IPS-18a (cell line): ENCODE results near the gene DHRS13.
"Not testable (repeated sequence)": the region's sequence is repeated elsewhere in the genome, so short reads cannot be mapped to it uniquely, and the experiment has no call there.

Experiments
- H3K27ac ChIP-seq: one replicate; pipeline ENCODE4 v1.5.1; 2013; ENCODE audit warnings: low read length
- H3K27me3 ChIP-seq: one replicate; pipeline ENCODE4 v1.6.1; 2013; ENCODE audit warnings: mild to moderate bottlenecking, low read length; ENCODE audit not compliant: control insufficient read depth, insufficient read depth
- H3K36me3 ChIP-seq: one replicate; pipeline ENCODE4 v1.6.1; 2013; ENCODE audit warnings: low read depth, low read length; ENCODE audit not compliant: control insufficient read depth
- H3K4me1 ChIP-seq: one replicate; pipeline ENCODE4 v1.6.1; 2013; ENCODE audit warnings: low read depth, low read length; ENCODE audit not compliant: control insufficient read depth
- H3K4me3 ChIP-seq: one replicate; pipeline ENCODE4 v1.5.1; 2013; ENCODE audit warnings: low read length
- H3K9ac ChIP-seq: one replicate; pipeline ENCODE4 v1.6.1; 2013; ENCODE audit warnings: mild to moderate bottlenecking, low read length, moderate library complexity
- H3K9me3 ChIP-seq: one replicate; pipeline ENCODE4 v1.6.1; 2013; ENCODE audit warnings: low read depth, low read length; ENCODE audit not compliant: control insufficient read depth

Gene DHRS13

DNA sequence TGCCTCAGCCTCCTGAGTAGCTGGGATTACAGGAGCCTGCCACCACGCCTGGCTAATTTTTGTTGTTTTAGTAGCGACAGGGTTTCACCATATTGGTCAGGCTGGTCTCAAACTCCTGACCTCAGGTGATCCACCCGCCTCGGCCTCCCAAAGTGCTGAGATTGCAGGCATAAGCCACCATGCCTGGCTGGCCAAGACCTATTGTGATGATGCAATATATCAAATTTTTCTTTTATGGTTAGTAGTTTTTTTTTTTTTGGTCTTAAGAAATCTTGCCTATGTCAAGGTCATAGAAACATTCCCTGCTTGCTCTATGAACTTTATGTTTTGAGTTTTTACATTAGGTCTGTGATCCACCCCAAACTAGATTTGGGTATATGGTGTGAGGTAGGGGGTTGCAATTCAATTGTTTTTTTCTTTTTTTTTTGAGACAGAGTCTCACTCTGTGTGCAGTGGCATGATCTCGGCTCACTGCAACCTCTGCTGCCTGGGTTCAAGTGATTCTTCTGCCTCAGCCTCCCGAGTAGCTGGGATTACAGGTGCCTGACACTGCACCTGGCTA, 25.6 kb downstream of the DHRS13 start:
- peaks cover 30% of the 10 kb centered on the region for H3K36me3 ChIP-seq
- not testable (repeated sequence) for H3K27ac ChIP-seq, H3K9me3 ChIP-seq, H3K9ac ChIP-seq, H3K4me1 ChIP-seq, H3K27me3 ChIP-seq, H3K4me3 ChIP-seq

DNA sequence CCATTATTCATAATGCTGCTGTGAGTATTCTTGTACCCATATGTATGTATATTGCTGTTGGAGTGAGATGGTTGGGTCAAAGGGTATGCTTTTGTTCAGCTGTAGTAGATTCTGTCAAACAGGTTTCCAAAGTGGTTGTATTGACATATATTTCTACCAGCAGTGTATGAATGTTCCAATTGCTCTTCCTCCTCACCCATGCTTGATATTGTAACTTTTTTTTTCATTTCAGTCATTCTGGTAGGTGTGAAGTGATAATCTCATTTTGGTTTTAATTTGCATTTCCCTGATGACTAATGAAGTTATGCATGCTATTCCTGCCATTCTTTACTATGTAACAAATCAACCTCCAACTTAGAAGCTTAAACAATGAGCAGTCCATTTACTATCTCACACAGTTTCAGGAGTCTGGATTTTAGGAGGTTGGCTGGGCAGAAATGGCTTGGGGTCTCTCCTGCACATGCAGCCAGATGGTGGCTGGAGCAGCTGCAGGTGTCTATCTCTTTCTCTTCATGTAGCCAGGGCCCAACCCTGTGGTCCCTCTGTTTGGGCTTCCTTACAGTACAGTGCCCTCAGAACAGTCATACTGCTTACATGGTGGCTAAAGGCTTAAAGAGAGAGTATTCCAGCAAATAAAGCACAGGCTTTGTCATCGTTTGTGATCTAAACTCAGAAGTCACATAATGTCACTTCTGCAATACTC, 26.9 kb downstream of the DHRS13 start:
- Histone ChIP-seq H3K9ac (no peak overlapping the region), H3K27ac (no peak overlapping the region), H3K4me1 (no peaks in the 10 kb centered on the region), H3K4me3 (no peak overlapping the region), H3K9me3 (no peaks in the 10 kb centered on the region), H3K27me3 (no peaks in the 10 kb centered on the region), H3K36me3 (peaks cover 18% of the 10 kb centered on the region)

DNA sequence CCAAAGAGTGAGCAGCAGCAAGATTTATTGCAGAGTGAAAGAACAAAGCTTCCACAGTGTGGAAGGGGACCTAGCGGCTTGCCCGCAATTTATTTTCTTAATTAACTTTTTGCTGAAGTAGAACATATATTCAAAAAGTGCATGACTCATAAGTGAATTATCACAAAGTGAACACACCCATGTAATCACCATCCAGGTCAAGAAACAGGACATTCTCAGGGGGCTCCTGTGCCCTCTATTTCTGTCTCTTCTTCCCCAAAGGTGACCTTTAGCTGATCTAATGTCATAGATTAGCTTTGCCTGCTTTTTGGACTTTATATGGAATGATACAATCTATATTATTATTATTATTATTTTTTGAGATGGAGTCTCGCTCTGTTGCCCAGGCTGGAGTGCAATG, 28.1 kb downstream of the DHRS13 start:
- Histone ChIP-seq H3K27ac (no peak overlapping the region), H3K4me3 (no peak overlapping the region), H3K9ac (no peak overlapping the region), H3K36me3 (peaks cover 6% of the 10 kb centered on the region), H3K4me1 (no peaks in the 10 kb centered on the region), H3K27me3 (no peaks in the 10 kb centered on the region), H3K9me3 (no peaks in the 10 kb centered on the region)

DNA sequence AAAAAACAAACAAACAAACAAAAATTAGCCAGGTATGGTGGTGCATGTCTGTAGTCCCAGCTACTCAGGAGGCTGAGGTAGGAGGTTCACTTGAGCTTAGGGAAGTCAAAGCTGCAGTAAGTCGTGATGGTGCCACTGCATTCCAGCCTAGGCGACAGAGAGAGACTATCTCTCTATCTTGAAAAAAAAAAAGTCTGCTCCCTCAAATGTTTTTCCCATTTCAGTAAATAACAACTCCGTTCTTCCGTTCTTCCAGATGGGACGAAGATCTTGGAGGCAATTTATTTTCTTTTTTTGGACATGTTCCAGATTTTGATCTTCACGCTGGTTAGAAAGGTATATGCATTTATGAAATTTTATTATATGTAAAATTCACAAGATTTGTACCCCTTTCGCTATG, 29.0 kb downstream of the DHRS13 start:
- Histone ChIP-seq H3K9ac (no peak overlapping the region), H3K36me3 (peaks cover 3% of the 10 kb centered on the region), H3K9me3 (no peaks in the 10 kb centered on the region), H3K4me3 (no peak overlapping the region), H3K4me1 (no peaks in the 10 kb centered on the region), H3K27me3 (no peaks in the 10 kb centered on the region), H3K27ac (no peak overlapping the region)

DNA sequence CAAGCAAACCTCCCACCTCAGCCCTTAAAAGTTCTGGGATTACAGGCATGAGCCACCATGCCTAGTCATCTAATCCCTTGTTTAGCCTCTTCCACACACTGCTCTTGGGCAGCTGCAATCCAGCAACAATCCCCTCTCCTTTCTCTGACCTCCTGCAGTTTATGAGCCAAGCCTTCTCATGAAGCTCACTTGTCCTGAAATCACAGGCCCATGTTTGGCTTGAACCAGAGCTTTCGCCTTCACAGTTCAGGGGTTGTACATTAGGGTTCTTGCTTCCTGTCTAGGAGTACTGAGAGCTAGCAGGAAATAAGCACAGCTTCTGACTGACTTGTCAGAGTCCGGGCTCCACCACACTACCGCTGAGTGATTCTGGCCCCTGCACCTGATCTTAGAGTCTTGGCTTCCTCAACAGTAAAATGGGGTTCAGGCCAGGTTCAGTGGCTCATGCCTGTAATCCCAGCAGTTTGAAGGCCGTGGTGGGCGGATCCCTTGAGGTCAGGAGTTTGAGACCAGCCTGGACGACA, 31.8 kb downstream of the DHRS13 start:
- Histone ChIP-seq H3K4me1 (no peaks in the 10 kb centered on the region), H3K9me3 (no peaks in the 10 kb centered on the region), H3K9ac (no peak overlapping the region), H3K4me3 (no peak overlapping the region), H3K36me3 (no peaks in the 10 kb centered on the region), H3K27me3 (no peaks in the 10 kb centered on the region), H3K27ac (no peak overlapping the region)

DNA sequence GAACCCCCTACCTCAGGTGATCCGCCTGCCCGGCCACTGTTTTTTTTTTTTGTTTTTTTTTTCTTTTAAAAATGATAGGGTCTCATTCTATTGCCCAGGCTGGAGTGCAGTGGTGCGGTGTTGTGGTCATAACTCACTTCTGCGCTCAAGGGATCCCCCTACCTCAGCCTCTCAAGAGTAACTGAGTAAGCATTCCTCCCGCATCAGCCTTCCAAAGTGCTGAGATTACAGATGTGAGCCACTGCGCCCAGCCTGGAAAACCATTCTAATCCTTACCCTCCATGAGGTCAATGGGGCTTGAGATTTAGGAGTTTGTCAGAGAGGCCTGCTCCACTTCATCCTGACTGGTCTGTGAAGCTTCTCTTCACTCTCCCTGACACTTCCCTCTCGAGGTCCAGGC, 35.6 kb downstream of the DHRS13 start:
- no peaks in the 10 kb centered on the region for H3K36me3 ChIP-seq
- H3K9ac ChIP-seq, result no peak overlapping the region
- no peaks in the 10 kb centered on the region for H3K9me3 ChIP-seq
- no peak overlapping the region for H3K4me3 ChIP-seq
- H3K27me3 ChIP-seq, result no peaks in the 10 kb centered on the region
- H3K27ac ChIP-seq, result no peak overlapping the region
- H3K4me1 ChIP-seq, result no peaks in the 10 kb centered on the region

DNA sequence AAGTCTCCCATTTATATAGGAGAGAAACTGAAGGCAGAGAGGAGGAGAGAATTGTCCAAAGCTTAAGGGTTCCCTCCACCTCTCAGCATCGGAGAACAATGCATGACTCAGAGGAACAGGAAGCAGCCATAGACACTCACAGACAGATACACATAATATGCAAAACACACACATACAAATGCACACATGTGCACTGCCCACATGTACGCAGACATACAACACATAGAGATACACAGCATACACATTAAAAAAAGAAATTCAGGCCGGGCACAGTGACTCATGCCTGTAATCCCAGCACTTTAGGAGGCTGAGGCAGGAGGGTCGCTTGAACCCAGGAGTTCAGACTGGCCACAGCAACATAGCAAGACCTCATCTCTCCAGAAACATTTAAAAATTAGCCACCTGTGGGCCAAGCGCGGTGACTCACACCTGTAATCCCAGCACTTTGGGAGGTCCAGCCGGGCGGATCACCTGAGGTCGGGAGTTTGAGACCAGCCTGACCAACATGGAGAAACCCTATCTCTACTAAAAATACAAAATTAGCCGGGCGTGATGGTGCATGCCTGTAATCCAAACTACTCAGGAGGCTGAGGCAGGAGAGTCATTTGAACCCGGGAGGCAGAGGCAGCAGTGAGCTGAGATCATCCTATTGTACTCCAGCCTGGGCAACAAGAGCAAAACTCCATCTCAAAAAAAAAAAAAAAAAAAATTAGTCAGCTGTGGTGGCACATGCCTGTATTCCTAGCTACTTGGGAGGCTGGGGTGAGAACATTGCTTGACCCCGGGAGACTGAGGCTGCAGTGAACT, 36.7 kb downstream of the DHRS13 start:
- Histone ChIP-seq H3K4me3 (no peak overlapping the region), H3K4me1 (no peaks in the 10 kb centered on the region), H3K27ac (no peak overlapping the region)

DNA sequence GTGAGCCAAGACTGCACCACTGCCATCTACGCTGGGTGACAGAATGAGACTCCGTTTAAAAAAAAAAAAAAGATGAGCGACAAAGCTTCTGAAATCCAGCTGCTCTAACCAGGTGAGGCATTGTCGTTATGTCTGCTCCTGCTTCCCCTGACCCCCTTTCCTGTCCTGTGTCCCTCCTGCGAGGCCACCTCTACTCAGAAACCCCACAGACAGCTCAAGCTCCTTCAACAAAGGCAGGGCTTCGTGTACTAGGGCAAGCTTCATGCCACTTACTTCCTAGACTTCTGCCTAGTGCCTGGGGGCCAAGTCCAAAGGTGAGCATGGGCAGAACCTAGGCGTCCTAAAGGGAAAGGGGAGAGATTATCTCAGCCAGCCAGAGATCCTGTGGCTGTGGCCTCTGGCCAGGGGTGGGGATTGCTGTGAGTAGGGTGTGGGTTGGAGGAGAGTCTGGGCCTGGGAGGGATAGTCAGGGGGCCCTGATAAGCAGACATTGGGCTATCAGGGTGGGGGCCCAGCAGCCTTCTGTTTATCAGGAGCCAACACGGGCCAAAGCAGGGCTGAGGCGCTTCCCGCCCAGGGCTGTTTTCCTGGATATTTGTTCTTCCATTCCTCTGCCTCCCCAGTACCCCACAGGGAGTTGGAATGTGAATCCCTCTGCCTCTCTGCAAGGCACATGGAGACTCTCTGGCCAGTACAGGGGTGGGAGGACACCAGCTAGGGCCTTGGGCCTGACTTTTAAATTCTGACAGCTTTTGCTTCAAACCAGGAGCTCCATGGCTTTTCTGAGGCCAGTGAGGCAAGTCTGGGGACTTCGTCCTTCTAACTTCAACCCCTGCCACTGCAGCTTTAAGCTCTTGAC, 37.7 kb downstream of the DHRS13 start:
- Histone ChIP-seq H3K4me3 (no peak overlapping the region), H3K27ac (no peak overlapping the region), H3K36me3 (peaks cover 6% of the 10 kb centered on the region), H3K4me1 (no peaks in the 10 kb centered on the region), H3K9me3 (no peaks in the 10 kb centered on the region), H3K9ac (no peak overlapping the region), H3K27me3 (no peaks in the 10 kb centered on the region)

More for the DNA sequence above, 36.7 kb downstream of the DHRS13 start:
- no peaks in the 10 kb centered on the region for H3K36me3 ChIP-seq
- no peaks in the 10 kb centered on the region for H3K9me3 ChIP-seq
- H3K27me3 ChIP-seq, result no peaks in the 10 kb centered on the region
- no peak overlapping the region for H3K9ac ChIP-seq

DNA sequence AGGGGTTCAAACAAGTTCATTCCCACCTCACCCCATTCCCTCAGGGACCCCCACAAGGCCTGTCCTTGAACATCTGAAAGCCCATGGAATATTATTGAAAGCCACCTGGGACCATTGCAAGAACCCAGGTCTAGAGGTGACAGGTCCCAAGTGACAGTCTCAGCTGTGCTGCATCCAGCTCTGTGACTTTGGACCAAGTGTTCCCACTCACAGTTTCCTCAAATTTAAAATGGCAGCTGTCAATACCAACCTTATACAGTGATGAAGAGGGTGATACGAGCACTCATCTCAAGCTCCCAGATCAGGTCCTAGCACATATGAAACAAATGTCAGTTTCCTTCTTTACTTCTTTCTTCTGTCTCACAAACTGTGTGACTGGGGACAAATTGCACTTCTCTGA, 38.9 kb downstream of the DHRS13 start:
- Histone ChIP-seq H3K27me3 (no peaks in the 10 kb centered on the region), H3K4me3 (no peak overlapping the region), H3K4me1 (no peaks in the 10 kb centered on the region), H3K9me3 (no peaks in the 10 kb centered on the region), H3K27ac (no peak overlapping the region), H3K36me3 (peaks cover 9% of the 10 kb centered on the region), H3K9ac (no peak overlapping the region)

DNA sequence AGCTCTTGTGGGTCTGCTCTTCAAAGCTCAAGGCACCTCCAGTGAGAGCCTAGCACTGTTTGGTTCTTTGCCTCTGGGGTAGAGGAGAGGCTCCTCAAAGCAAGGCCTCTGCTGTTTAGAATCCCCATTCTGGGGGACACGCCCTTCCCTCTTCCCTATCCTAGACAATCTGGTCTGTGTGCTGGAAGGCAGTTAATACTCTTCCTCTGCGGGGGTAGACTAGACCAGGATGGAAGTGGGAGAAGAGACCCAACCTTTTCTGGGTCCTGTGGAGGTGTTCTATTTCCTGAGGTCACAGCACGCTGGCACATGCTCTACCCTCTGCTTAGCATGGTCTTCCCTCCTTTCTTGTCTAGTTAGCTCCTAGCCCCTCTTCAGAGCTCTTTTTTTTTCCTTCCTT, 40.3 kb downstream of the DHRS13 start:
- no peaks in the 10 kb centered on the region for H3K9me3 ChIP-seq
- H3K27me3 ChIP-seq, result no peaks in the 10 kb centered on the region
- no peak overlapping the region for H3K4me3 ChIP-seq
- no peak overlapping the region for H3K9ac ChIP-seq
- peaks cover 23% of the 10 kb centered on the region for H3K36me3 ChIP-seq
- no peak overlapping the region for H3K27ac ChIP-seq
- no peaks in the 10 kb centered on the region for H3K4me1 ChIP-seq
